ENCODE measurements around the gene WBP2.
A peak's percentile ranks its signal among the peaks of the same experiment; 100 is the strongest.

GRCh38 chr17:75872434-75873351 lies 17.6 kb upstream of the WBP2 start:
- TF ChIP-seq POLR2AphosphoS5 (IDR thresholded peaks at IDR 0.05; ENCODE audit: low read depth, low read length) (peak; percentile 67), FOXM1 (CRISPR knock-in tag; IDR thresholded peaks at IDR 0.05) (no peak)

Data from HepG2 (cell line).